ENCODE data around the gene FSTL4.

GRCh38 chr5:133611357-133612248 lies 738 bp downstream of the FSTL4 start:
- TF ChIP-seq, protein P1, sequence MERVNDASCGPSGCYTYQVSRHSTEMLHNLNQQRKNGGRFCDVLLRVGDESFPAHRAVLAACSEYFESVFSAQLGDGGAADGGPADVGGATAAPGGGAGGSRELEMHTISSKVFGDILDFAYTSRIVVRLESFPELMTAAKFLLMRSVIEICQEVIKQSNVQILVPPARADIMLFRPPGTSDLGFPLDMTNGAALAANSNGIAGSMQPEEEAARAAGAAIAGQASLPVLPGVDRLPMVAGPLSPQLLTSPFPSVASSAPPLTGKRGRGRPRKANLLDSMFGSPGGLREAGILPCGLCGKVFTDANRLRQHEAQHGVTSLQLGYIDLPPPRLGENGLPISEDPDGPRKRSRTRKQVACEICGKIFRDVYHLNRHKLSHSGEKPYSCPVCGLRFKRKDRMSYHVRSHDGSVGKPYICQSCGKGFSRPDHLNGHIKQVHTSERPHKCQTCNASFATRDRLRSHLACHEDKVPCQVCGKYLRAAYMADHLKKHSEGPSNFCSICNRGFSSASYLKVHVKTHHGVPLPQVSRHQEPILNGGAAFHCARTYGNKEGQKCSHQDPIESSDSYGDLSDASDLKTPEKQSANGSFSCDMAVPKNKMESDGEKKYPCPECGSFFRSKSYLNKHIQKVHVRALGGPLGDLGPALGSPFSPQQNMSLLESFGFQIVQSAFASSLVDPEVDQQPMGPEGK (CRISPR knock-in tag; IDR thresholded peaks at IDR 0.05; ENCODE audit: borderline replicate concordance): no peak
- no peak for TF ChIP-seq ZFP3 (CRISPR knock-in tag; IDR thresholded peaks at IDR 0.05)
- no peak for TF ChIP-seq ZNF565 (CRISPR knock-in tag; conservative IDR thresholded peaks at IDR 0.05; ENCODE audit: low read depth)
- no peak for TF ChIP-seq POU6F1 (CRISPR knock-in tag; IDR thresholded peaks at IDR 0.05; ENCODE audit: borderline replicate concordance, low read depth)
- no peak for TF ChIP-seq ZNF70 (CRISPR knock-in tag; IDR thresholded peaks at IDR 0.05)
- no peak for TF ChIP-seq ARNTL (CRISPR knock-in tag; IDR thresholded peaks at IDR 0.05; ENCODE audit: borderline replicate concordance, low read depth)
- TF ChIP-seq, protein P2, sequence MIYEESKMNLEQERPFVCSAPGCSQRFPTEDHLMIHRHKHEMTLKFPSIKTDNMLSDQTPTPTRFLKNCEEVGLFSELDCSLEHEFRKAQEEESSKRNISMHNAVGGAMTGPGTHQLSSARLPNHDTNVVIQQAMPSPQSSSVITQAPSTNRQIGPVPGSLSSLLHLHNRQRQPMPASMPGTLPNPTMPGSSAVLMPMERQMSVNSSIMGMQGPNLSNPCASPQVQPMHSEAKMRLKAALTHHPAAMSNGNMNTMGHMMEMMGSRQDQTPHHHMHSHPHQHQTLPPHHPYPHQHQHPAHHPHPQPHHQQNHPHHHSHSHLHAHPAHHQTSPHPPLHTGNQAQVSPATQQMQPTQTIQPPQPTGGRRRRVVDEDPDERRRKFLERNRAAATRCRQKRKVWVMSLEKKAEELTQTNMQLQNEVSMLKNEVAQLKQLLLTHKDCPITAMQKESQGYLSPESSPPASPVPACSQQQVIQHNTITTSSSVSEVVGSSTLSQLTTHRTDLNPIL (CRISPR knock-in tag; IDR thresholded peaks at IDR 0.05; ENCODE audit: low read depth): no peak
- no peak for TF ChIP-seq CSDC2 (CRISPR knock-in tag; IDR thresholded peaks at IDR 0.05)
